HUES6 (cell line): ENCODE results near the gene ATF7.

ENCODE experiments used
- H3K27ac ChIP-seq: 2 replicates; pipeline ENCODE4 v1.7.0; 2013; ENCODE audit warnings: low read depth, mild to moderate bottlenecking, low read length, inconsistent platforms
- H3K27me3 ChIP-seq: 2 replicates; pipeline ENCODE4 v1.6.1; 2013; ENCODE audit warnings: low read length; ENCODE audit not compliant: control insufficient read depth, insufficient read depth
- H3K36me3 ChIP-seq: 2 replicates; pipeline ENCODE4 v1.6.1; 2013; ENCODE audit warnings: low read length; ENCODE audit not compliant: control insufficient read depth, insufficient read depth
- H3K4me1 ChIP-seq: 2 replicates; pipeline ENCODE4 v1.6.1; 2013; ENCODE audit warnings: low read length; ENCODE audit not compliant: control insufficient read depth, insufficient read depth
- H3K4me3 ChIP-seq: 2 replicates; pipeline ENCODE4 v1.5.1; 2013; ENCODE audit warnings: low read depth, low read length
- H3K9ac ChIP-seq: one replicate; pipeline ENCODE4 v1.6.1; 2013; ENCODE audit warnings: mild to moderate bottlenecking, low read length
- H3K9me3 ChIP-seq: 2 replicates; pipeline ENCODE4 v1.6.1; 2013; ENCODE audit warnings: low read depth, low read length; ENCODE audit not compliant: control insufficient read depth, insufficient read depth

Gene ATF7

DNA sequence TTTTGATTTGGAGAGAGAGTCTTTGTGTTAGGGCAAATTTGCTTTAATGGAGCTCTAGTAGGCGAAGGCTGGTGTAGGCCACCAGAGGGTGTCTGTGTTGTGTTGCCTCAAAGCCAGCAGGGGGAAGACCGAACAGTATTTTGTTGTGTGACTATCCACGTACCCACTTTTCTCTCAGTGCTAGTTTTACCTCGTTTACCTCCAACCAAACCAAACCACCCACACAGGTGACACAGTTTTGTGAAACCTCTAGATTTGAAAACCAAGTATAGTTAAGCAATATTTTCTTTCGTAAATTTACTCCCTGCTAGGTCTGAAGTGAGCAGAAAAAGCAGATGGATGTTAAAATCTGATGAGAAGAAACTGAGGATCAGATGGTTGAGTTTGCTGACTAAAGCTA lies 82.6 kb downstream of the ATF7 start:
- Histone ChIP-seq H3K4me3 (no peak overlapping the region), H3K9ac (no peak overlapping the region), H3K36me3 (peaks cover 12% of the 10 kb centered on the region; the same call in 1 of the 2 replicates), H3K9me3 (no peaks in the 10 kb centered on the region), H3K27me3 (no peaks in the 10 kb centered on the region), H3K4me1 (peaks cover 3% of the 10 kb centered on the region; the same call in 1 of the 2 replicates), H3K27ac (no peak overlapping the region)

DNA sequence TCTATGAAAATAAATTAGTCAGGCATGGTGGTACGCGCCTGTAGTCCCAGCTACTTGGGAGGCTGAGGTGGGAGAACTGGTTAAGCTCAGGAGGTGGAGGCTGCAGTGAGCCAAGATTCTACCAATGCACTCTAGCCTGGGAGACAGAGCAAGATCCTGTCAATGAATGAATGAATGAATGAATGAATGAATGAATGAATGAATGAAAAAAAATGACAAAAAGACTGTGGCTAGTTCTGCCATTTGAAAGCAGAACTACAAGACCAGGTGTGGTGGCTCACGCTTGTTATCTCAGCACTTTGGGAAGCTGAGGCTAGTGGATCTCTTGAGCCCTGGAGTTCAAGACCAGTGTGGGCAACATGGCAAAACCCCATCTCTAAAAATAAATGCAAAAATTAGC lies 86.7 kb downstream of the ATF7 start:
- H3K9ac ChIP-seq: no peak overlapping the region
- peaks cover 29% of the 10 kb centered on the region for H3K36me3 ChIP-seq

DNA sequence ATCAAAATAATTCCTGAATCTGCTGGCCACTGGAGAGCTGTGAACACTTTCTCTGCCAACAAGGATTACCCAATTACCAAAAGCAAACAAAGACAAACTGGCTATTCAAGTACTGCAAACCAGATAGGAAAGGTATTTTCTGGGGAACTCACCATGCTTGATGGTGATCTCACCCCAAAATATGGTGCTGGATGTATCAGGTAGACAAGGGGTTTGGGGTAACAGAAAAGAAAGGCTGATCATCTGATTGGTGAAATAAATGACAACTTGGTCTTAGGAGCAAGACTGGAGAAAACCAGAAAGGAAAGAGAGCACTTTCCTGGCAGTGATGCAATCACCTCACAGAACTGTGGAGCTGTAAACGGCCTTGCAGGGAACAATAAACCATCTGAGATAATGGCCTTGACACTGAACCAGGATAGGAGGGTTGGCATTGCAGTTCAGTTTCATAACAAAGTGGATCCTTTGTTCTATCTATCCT lies 87.9 kb downstream of the ATF7 start:
- no peaks in the 10 kb centered on the region for H3K9me3 ChIP-seq
- no peak overlapping the region for H3K4me3 ChIP-seq
- peaks cover 38% of the 10 kb centered on the region for H3K36me3 ChIP-seq
- no peak overlapping the region for H3K27ac ChIP-seq
- H3K4me1 ChIP-seq: no peaks in the 10 kb centered on the region
- no peaks in the 10 kb centered on the region for H3K27me3 ChIP-seq
- H3K9ac ChIP-seq: no peak overlapping the region

More for the DNA sequence above, 86.7 kb downstream of the ATF7 start:
- Histone ChIP-seq H3K27ac (no peak overlapping the region), H3K4me1 (peaks cover 3% of the 10 kb centered on the region; the same call in 1 of the 2 replicates), H3K4me3 (no peak overlapping the region), H3K27me3 (no peaks in the 10 kb centered on the region), H3K9me3 (no peaks in the 10 kb centered on the region)

- Histone ChIP-seq H3K4me1 (no peaks in the 10 kb centered on the region), H3K27ac (no peak overlapping the region), H3K9me3 (no peaks in the 10 kb centered on the region), H3K4me3 (no peak overlapping the region), H3K9ac (no peak overlapping the region), H3K36me3 (peaks cover 46% of the 10 kb centered on the region), H3K27me3 (no peaks in the 10 kb centered on the region)
Measured at GRCh38 chr12:53536962-53537361, 89.2 kb downstream of the ATF7 start.

DNA sequence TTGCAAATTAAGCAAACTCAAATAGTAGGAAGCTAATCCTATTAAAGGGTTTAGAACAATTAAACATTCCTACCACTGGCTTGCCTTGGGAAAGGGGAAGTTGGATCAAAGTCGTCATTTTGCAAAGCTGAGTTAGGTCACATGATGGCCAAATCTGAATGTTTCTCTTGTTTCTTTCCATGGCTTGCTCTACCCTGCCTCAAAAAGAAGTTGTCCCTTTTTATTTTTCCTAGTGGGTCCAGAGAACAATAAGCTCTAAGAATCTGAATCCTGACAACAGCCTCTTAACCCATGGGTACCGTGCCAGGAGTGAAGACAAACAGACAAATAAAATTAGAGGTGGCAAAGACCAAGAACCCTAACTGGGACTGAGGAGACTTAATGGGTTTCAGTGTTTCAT lies 92.7 kb downstream of the ATF7 start:
- H3K27me3 ChIP-seq: no peaks in the 10 kb centered on the region
- H3K4me1 ChIP-seq: no peaks in the 10 kb centered on the region
- no peak overlapping the region for H3K27ac ChIP-seq
- H3K4me3 ChIP-seq: no peak overlapping the region
- no peaks in the 10 kb centered on the region for H3K9me3 ChIP-seq
- no peak overlapping the region for H3K9ac ChIP-seq
- peaks cover 60% of the 10 kb centered on the region for H3K36me3 ChIP-seq

DNA sequence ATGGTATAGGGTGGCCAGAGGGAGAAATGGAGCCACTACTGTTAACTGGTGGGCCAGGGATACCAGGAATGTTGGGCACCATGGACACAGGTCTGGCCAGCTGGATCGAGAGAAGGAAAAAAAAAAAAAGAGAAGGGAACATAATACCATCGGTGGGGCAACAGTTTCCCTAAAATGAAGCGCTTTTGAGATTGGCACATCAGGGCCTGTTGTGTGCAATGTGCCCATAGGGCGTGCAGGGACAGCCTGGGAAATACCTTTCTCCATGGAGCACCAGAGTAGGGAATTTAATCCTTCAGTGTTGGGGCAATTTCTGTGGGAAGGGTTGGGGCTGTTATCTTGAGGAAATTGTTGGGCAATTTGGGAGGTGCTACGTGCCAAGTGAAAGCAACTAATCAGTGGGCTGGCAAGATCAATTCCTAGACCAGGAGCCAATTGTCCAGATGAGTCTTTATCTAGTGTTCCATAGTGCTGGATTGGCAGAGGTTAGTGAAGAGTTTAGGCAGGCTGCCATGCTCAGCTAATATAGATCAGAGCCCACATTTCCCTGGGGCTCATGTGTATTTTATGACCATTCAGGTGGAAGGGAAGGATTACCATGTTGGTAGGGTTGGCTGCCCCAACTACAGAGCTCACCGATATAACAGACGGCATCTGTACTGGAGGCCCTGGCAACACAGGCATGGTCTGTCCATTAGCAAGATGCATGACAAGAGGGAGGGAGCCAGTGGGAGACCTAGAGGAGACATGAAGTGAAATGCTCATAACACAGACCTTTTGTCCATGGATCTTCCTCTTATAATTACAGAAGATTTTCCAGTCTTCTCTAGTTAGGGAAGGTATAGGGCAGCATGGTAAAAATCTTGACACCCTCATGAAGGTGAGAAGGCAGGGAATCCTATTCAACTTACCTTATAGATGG lies 93.4 kb downstream of the ATF7 start:
- Histone ChIP-seq H3K4me3 (no peak overlapping the region), H3K36me3 (peaks cover 60% of the 10 kb centered on the region), H3K9ac (no peak overlapping the region), H3K27ac (no peak overlapping the region), H3K27me3 (no peaks in the 10 kb centered on the region), H3K9me3 (no peaks in the 10 kb centered on the region), H3K4me1 (no peaks in the 10 kb centered on the region)

DNA sequence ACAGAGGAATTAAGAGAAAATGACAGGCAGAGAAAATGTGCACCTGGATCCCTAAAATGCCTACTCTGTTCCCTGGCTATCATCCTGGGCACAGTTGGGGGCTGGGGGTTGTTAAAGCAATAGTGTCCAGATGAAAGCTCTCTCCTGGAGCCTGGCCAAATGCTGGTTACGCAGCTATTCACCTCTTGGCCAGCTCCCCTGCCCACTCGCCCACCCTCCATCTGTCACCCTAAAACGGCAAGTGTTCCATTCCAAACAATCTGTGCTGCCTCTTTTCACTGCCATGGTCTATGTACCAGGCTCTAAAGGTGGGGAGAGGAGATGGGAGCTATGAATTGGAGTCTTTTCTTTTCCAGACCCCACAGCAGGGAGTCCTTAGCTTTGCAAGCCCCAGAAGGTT lies 94.2 kb downstream of the ATF7 start:
- Histone ChIP-seq H3K4me1 (no peaks in the 10 kb centered on the region), H3K9ac (no peak overlapping the region), H3K36me3 (peaks cover 56% of the 10 kb centered on the region), H3K4me3 (no peak overlapping the region), H3K9me3 (no peaks in the 10 kb centered on the region), H3K27ac (no peak overlapping the region), H3K27me3 (no peaks in the 10 kb centered on the region)

GRCh38 chr12:53530920-53531319 lies 95.3 kb downstream of the ATF7 start:
- H3K9ac ChIP-seq: no peak overlapping the region
- H3K4me1 ChIP-seq: no peaks in the 10 kb centered on the region
- no peak overlapping the region for H3K27ac ChIP-seq
- H3K36me3 ChIP-seq: peaks cover 50% of the 10 kb centered on the region
- no peak overlapping the region for H3K4me3 ChIP-seq
- H3K27me3 ChIP-seq: no peaks in the 10 kb centered on the region
- H3K9me3 ChIP-seq: no peaks in the 10 kb centered on the region

DNA sequence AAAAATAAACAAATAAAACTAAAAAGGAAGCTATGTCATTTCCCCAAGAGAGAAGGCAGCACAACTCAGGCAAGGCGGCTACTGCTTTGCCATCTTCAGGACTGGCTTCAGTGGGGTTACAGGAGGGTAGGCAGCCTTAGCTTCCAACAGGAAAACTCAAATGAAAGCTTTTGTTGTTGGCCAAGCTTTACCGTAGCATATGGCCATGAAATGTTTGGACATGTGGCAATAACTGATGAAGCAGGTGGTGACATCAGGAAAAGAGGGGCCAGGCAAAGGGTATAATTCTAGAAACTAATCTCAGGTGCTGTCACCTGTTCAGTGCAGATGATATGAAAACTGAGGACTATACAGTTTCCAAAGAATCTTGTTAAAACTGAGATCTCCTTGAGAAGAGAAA lies 96.1 kb downstream of the ATF7 start:
- no peaks in the 10 kb centered on the region for H3K27me3 ChIP-seq
- no peak overlapping the region for H3K4me3 ChIP-seq
- H3K36me3 ChIP-seq: peaks cover 41% of the 10 kb centered on the region
- no peaks in the 10 kb centered on the region for H3K4me1 ChIP-seq
- no peak overlapping the region for H3K9ac ChIP-seq
- H3K9me3 ChIP-seq: no peaks in the 10 kb centered on the region
- no peak overlapping the region for H3K27ac ChIP-seq

DNA sequence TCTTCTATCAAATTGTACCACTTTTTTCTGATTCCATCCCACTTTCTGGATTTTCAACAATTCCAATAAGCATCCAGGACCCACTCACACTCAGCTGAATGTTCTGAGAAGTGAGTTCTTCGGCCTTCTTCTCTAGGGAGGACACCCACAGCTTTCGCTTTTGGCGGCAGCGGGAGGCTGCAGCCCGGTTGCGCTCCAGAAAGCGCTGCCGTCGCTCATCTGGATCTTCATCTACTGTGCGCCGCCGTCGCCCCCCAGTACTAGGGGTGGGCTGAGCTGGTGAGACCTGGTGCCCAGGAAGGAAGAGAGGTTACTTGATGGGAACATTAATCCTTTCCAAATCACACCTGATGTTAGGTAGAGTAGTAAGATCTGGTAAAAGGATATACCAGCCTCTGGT lies 101.7 kb downstream of the ATF7 start:
- H3K4me1 ChIP-seq: no peaks in the 10 kb centered on the region
- H3K9me3 ChIP-seq: no peaks in the 10 kb centered on the region
- H3K27ac ChIP-seq: no peak overlapping the region
- H3K9ac ChIP-seq: no peak overlapping the region
- H3K36me3 ChIP-seq: peaks cover 31% of the 10 kb centered on the region
- no peaks in the 10 kb centered on the region for H3K27me3 ChIP-seq
- no peak overlapping the region for H3K4me3 ChIP-seq

GRCh38 chr12:53523131-53523530 lies 103.1 kb downstream of the ATF7 start:
- H3K4me3 ChIP-seq: no peak overlapping the region
- no peaks in the 10 kb centered on the region for H3K27me3 ChIP-seq
- no peaks in the 10 kb centered on the region for H3K4me1 ChIP-seq
- no peak overlapping the region for H3K27ac ChIP-seq
- no peaks in the 10 kb centered on the region for H3K9me3 ChIP-seq
- no peak overlapping the region for H3K9ac ChIP-seq
- H3K36me3 ChIP-seq: peaks cover 40% of the 10 kb centered on the region
